Heart left ventricle (tissue), 13 donors: ENCODE results near the gene LMTK3.

ENCODE experiments used
- POLR2A ChIP-seq, 2 donors: fragments of 450-650 bp; IDR thresholded peaks; one replicate each; pipeline ENCODE4 v1.6.1; 2017; ENCODE audit warnings: antibody characterized with exemption in 2 of 2, mild to moderate bottlenecking in 2 of 2, moderate library complexity in 2 of 2
- TF ChIP-seq, protein P1 (sequence below), 12 donors: fragments of 200-600 bp; sonication (generic) in 4 of 12; IDR thresholded peaks; one replicate each; pipeline versions ENCODE4 v1.5.0 to v1.8.0; 2018 to 2022; ENCODE audit warnings: antibody characterized with exemption in 12 of 12, mild to moderate bottlenecking in 5 of 12
- donor health status: ischemic (EF 13 %, LVEDD 7.1; RV severe dilation, severe dysfunction).
- donor health status: DM: no; HTN: yes; CAD: no.
- donor health status: DM: no; HTN: no; CAD: no.
- donor health status: ischemic (EF 25% LVEDD 6.9; RV normal size, moderate dysfunction).
- donor health status: ischemic (EF 25% LVEDD 5.7; RV mildly dilated, moderate dysfunction).
- donor health status: ischemic (EF 35%, LVEDD 5.7; RV mildly dilated, moderate dysfunction).
- donor health status: nonischemic (EF 11% LVEDD 7.7; RV severe dilation, severe dysfunction).
- donor health status: DM: yes; HTN: yes; CAD: no.
- donor health status: PGD.
- donor health status: ischemic (EF 29% LVEDD 5.4; RV normal size, mild dysfunction).
- donor health status: nonischemic (EF 23%, LVEDD 6.1; RV moderate dilation, normal function).

DNA sequence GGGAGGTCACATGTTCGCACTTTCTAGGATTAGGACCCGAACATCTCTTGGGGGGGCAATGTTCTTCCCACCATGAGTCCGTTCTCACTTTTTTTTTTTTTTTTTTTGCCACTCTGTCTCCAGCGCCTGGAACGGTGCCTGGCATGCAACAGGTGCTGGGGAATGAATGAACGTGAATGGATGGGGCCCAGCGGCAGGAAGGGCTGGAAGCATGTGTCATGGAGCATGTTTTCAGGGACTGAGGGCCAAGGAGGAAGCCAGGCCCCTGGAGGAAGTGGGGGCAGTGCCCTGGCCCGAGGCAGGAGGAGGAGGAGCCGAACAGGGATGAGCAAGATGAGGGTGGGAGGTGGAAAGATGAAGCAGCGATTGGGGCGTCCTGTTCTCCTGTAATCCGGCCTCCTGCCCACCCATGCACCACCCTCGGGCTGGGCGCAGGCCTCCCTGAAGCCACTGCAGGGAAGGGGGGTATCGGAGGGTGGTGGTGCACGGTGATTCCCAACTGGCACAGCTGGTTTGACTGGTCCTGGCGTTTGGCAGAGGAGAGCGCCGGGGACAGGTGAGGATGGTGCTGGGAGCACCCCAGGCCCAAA is 31.6 kb upstream of the LMTK3 start:
- TF ChIP-seq, protein P1, sequence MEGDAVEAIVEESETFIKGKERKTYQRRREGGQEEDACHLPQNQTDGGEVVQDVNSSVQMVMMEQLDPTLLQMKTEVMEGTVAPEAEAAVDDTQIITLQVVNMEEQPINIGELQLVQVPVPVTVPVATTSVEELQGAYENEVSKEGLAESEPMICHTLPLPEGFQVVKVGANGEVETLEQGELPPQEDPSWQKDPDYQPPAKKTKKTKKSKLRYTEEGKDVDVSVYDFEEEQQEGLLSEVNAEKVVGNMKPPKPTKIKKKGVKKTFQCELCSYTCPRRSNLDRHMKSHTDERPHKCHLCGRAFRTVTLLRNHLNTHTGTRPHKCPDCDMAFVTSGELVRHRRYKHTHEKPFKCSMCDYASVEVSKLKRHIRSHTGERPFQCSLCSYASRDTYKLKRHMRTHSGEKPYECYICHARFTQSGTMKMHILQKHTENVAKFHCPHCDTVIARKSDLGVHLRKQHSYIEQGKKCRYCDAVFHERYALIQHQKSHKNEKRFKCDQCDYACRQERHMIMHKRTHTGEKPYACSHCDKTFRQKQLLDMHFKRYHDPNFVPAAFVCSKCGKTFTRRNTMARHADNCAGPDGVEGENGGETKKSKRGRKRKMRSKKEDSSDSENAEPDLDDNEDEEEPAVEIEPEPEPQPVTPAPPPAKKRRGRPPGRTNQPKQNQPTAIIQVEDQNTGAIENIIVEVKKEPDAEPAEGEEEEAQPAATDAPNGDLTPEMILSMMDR (IDR thresholded peaks at IDR 0.05), result no peak
- no peak for TF ChIP-seq POLR2A (IDR thresholded peaks at IDR 0.05)
